Progenitor cell of endocrine pancreas (in vitro differentiated cells): ENCODE data around the gene NKX6-2. TPM values are rescaled to one million over a fixed set of nuclear protein-coding genes. Genes with fewer than 3 reads are reported as not detected.

Experiments
- DNase-seq: peaks from one replicate; pipeline ENCODE4 v3.0.0; 2021; ENCODE audit warnings: low spot score; ENCODE audit not compliant: unreplicated experiment
- H3K27ac Mint-ChIP-seq: 2 replicates; pipeline ENCODE4 v1.8.0; 2021; ENCODE audit warnings: mild to moderate bottlenecking, moderate library complexity, mixed read lengths
- H3K27me3 Mint-ChIP-seq: 2 replicates; pipeline ENCODE4 v1.8.0; 2021; ENCODE audit warnings: mixed read lengths
- H3K36me3 Mint-ChIP-seq: 2 replicates; pipeline ENCODE4 v1.8.0; 2022; ENCODE audit warnings: mixed read lengths; ENCODE audit not compliant: insufficient read depth
- H3K4me1 Mint-ChIP-seq: 2 replicates; pipeline ENCODE4 v1.8.0; 2021; ENCODE audit warnings: low read depth, mixed read lengths
- H3K4me3 Mint-ChIP-seq: 2 replicates; pipeline ENCODE4 v1.8.0; 2021; ENCODE audit warnings: low read depth, mild to moderate bottlenecking, moderate library complexity, mixed read lengths
- H3K9me3 Mint-ChIP-seq: 2 replicates; pipeline ENCODE4 v1.8.0; 2021; ENCODE audit warnings: low read depth, mixed read lengths
- CTCF ChIP-seq: fragments of 200-600 bp; sonication (generic); IDR thresholded peaks from one replicate; pipeline ENCODE4 v1.5.0; 2021; ENCODE audit warnings: antibody characterized with exemption, mild to moderate bottlenecking; ENCODE audit not compliant: unreplicated experiment
- total RNA-seq: library from RNA; stranded (reverse); gene quantifications from 2 replicates; pipeline ENCODE4 v1.2.1, GENCODE V29; 2021

Gene NKX6-2
- total RNA-seq, 1 donor from 2014 or later = 43.9 TPM

- no peak overlapping the region for H3K4me3 Mint-ChIP-seq
- peaks cover 6% of the 10 kb centered on the region for H3K27me3 Mint-ChIP-seq
- TF ChIP-seq CTCF = no peak
- no peak overlapping the region for H3K27ac Mint-ChIP-seq
- H3K36me3 Mint-ChIP-seq = no peaks in the 10 kb centered on the region
- H3K9me3 Mint-ChIP-seq = no peaks in the 10 kb centered on the region
- DNase-seq = no peak
- H3K4me1 Mint-ChIP-seq = peaks cover 1% of the 10 kb centered on the region
Measured at GRCh38 chr10:132808383-132809231, 22.7 kb upstream of the NKX6-2 start.

GRCh38 chr10:132807621-132808049, 21.7 kb upstream of the NKX6-2 start:
- Mint-ChIP-seq H3K4me1 (peaks cover 1% of the 10 kb centered on the region), H3K27me3 (peaks cover 6% of the 10 kb centered on the region), H3K27ac (no peak overlapping the region), H3K9me3 (no peaks in the 10 kb centered on the region), H3K36me3 (no peaks in the 10 kb centered on the region), H3K4me3 (no peak overlapping the region)
- no peak for DNase-seq
- no peak for TF ChIP-seq CTCF

- H3K27ac Mint-ChIP-seq = no peak overlapping the region
- H3K27me3 Mint-ChIP-seq = peaks cover 6% of the 10 kb centered on the region
- H3K4me1 Mint-ChIP-seq = peaks cover 1% of the 10 kb centered on the region
- no peak overlapping the region for H3K4me3 Mint-ChIP-seq
- TF ChIP-seq CTCF = no peak
- no peak for DNase-seq
- H3K9me3 Mint-ChIP-seq = no peaks in the 10 kb centered on the region
- no peaks in the 10 kb centered on the region for H3K36me3 Mint-ChIP-seq
Measured at GRCh38 chr10:132806561-132807003, 20.6 kb upstream of the NKX6-2 start.

GRCh38 chr10:132806110-132806509, 20.2 kb upstream of the NKX6-2 start:
- no peak for DNase-seq
- no peaks in the 10 kb centered on the region for H3K9me3 Mint-ChIP-seq
- H3K36me3 Mint-ChIP-seq = no peaks in the 10 kb centered on the region
- peaks cover 1% of the 10 kb centered on the region for H3K4me1 Mint-ChIP-seq
- no peak overlapping the region for H3K4me3 Mint-ChIP-seq
- no peak for TF ChIP-seq CTCF
- peaks cover 6% of the 10 kb centered on the region for H3K27me3 Mint-ChIP-seq
- H3K27ac Mint-ChIP-seq = no peak overlapping the region

GRCh38 chr10:132805599-132805998, 19.7 kb upstream of the NKX6-2 start:
- Mint-ChIP-seq H3K36me3 (no peaks in the 10 kb centered on the region), H3K4me1 (peaks cover 1% of the 10 kb centered on the region), H3K27me3 (peaks cover 6% of the 10 kb centered on the region), H3K9me3 (no peaks in the 10 kb centered on the region), H3K4me3 (no peak overlapping the region), H3K27ac (no peak overlapping the region)
- no peak for DNase-seq
- TF ChIP-seq CTCF = no peak
